NCI-H2196 (cell line): Measurements from ENCODE around the gene ACBD4.
A peak's percentile ranks its signal among the peaks of the same experiment; 100 is the strongest.

Source experiments
- DNase-seq: peaks from one replicate; lab custom pipeline; 2025; ENCODE audit not compliant: unreplicated experiment; lab: John Stamatoyannopoulos, UW

The ACBD4 gene

DNA sequence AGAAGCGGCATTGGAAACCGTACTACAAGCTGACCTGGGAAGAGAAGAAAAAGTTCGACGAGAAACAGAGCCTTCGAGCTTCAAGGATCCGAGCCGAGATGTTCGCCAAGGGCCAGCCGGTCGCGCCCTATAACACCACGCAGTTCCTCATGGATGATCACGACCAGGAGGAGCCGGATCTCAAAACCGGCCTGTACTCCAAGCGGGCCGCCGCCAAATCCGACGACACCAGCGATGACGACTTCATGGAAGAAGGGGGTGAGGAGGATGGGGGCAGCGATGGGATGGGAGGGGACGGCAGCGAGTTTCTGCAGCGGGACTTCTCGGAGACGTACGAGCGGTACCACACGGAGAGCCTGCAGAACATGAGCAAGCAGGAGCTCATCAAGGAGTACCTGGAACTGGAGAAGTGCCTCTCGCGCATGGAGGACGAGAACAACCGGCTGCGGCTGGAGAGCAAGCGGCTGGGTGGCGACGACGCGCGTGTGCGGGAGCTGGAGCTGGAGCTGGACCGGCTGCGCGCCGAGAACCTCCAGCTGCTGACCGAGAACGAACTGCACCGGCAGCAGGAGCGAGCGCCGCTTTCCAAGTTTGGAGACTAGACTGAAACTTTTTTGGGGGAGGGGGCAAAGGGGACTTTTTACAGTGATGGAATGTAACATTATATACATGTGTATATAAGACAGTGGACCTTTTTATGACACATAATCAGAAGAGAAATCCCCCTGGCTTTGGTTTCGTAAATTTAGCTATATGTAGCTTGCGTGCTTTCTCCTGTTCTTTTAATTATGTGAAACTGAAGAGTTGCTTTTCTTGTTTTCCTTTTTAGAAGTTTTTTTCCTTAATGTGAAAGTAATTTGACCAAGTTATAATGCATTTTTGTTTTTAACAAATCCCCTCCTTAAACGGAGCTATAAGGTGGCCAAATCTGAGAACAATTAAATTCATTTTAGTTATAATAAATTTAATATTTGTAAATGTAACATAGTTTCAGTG is 14.5 kb downstream of the ACBD4 start:
- no peak for DNase-seq

DNA sequence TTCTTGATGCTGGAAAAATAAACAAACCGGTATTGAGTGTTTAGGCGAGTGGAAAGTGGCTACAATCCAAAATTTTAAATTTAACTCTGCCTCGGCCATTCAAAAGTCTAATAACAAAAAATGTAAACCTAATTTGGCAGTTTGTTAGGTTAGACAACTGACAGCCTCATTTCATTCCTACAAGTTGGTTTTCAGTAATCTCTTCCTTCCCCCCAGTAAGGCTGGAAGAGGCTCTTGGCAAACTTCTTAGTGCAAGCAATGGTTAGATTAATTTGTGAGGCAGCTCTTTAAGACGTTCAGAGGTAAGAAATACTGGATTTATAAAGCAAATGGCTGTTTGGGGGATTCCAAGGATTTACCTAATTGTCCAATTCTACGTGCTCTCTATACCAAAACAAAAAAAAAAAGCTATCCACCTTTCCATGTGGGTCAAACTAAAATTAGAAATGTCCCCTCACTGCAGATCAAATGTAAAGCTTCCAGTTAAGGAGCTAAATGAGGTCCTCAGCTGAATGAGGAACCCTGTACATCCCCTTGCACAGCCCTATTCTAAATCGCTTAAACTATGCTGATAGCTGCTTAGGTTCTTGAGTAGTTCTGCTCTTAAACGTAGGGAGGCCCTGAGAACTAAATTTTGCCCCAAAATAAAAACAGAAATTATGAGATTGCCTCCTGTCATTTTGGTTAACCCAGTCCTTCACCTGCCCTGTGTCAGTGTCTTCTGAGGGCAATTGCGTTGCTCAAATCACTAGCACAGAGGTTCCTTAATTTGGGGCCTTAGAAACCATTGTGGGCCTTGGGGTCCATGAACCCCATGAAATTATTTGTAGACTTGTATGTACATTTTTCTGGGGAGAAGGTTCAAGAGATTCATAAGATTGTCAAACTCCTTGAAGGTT is 15.7 kb downstream of the ACBD4 start:
- DNase-seq, result no peak

DNA sequence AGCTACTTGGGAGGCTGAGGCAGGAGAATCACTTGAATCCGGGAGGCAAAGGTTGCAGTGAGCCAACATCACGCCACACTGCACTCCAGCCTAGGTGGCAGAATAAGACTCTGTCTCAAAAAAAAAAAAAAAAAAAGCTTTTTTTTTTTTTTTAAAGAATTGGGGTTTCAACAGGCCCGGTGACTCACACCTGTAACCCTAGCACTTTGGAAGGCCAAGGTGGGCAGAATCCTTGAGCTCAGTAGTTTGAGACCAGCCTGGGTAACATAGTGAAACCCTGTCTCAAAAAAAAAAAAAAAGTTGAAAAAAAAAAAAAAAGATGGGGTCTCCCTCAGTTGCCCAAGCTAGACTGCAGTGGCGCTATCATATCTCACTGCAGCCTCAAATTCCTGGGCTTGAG is 19.5 kb downstream of the ACBD4 start:
- DNase-seq, result no peak

DNA sequence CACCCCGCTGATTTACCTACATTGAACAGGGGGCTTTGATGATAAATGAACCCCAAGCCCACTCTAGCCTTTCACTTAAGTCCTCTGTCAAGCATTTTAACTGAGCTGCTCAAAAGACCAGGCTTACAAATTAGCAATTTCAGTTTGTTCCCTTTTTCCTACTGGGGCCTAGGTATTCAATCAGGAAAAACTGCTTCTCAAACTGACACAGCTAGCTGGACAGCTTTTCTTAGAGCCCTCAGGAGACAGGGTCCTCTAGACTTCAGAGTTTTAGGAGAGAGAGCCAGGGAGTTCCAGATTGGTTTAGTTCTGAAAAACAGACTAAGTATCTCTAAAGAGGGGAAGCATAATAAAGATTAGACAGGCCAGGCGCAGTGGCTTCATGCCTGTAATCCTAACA is 20.0 kb downstream of the ACBD4 start:
- DNase-seq, result no peak

DNA sequence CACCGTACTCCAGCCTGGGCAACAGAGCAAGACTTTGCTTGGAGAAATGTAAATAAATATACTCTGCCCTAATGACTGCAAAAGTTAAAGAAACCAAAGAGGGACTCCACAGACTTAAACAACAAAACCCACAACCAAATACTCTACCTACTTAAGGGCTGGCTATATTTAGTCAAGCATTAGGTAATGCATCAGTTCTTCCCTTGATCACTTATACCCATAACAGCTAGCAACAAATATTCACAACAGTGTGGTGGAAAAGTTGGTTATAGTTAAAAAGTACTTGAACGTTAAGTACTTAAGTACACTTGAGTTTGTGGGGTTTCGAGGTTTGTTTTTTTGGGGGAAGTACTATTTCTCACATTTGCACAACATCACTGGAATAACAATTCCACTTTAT is 20.8 kb downstream of the ACBD4 start:
- no peak for DNase-seq

DNA sequence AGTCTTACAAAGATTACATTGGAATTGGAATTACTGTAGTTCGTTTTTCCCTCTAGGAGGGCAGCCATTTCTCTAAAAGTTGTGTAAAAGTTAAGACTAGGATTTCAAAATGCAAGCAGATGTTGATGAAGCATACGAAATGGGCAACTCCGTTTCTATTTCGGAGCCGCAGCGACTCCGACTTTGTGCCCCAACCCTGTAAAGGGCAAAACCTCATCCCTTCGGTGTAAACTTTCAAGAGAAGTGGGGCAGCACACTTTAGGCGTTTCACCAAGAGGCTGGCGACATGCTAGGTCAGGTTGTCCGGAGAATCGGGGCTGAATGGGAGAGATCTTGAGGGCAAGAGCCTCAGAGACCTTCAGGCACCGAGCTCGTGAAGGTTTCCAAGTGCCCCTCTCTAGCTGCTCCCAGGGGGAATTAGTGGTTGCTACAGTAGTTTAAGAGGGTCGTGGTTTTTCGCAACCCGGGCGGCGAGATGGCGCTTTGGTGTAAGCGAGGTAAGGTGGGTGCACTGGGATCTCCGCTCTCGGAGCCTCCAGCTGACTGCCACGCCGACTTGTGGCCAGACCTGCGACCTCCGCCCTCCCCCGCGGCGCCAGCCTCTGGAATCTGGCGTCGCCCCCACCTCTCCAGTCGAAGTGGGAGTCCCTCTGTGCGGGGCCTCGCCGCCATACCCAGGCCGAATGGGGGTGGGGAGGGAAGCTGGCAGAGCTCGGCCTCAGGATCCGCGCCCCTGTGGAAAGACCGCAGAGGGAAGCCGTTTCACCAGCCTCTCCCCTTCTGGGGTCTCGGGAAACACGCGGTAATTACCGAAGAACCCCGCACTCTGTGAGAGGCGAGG is 25.2 kb downstream of the ACBD4 start:
- DNase-seq, result no peak

DNA sequence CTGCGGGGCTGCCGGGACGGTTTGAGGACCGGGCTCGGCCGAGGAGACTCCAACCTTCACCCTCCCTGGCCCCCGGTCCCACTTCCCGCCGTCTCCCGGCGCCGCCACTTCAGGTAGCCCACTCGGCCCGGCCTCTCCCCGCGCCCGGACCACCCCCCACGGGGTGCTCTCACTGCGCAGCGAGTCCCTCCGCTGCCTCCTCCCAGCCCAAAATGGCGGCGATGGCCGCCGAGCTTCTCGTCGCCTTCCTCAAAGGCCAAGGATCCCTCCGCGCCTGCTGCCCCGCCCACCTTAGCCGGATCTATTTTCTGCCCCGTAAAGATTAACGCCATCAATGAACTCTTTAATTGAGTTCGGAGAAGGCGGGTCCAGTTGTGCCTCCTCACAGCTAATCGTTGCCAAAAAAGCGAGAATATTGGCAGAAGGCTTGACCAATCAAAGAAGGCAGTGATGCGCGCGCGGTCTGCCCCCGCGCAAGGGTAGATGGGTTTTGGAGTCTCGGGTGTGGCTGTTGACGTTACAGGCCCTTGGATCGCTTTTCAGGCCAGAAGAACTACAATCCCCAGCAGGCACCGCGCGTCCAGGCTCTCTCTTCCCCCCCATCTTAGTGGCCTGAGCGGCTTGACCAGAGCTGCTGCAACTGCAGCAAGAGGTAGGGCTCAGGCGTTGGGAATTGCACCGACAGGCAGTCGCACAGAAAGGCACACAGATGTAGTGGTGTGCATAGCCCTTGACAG is 26.0 kb downstream of the ACBD4 start, which contains the start of gene HEXIM2:
Gene HEXIM2 (plus strand): TSS at position 588 of the 737 bp plus-strand sequence. CDS start 919 bp downstream, outside the sequence.
- DNase-seq, result peak; percentile 100

DNA sequence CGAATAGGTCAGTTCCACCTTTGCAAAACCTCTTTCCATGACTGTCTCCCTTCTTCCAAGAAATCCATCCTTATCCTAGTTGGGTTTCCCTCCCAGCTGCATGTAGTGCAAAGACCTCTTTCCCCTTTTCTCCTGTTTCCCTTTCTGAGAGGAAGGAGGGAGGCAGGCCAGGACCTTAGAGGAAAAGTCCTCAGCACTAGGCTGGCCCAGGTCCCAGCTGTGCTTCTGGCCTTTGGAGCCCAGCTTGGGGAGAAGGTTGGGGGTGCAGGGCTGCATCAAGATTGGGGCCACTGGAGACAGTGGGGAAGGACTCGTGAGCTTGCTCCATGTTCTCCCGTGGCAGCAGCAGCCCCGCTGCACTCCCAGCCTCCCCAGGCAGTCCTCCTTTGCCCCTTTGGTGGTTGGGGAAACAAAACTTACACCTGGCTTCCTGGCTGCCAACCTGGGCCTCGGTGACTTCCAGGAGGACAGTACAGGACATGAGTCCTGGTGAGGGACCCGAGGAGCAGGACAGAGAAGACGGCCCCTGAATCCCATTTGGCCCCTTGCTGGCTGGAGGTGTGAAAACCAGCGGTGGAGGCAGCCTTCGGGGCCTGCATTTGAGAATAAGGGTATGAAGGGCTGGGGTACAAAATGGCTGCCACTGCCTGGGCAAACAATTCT is 26.7 kb downstream of the ACBD4 start:
- DNase-seq, result no peak

DNA sequence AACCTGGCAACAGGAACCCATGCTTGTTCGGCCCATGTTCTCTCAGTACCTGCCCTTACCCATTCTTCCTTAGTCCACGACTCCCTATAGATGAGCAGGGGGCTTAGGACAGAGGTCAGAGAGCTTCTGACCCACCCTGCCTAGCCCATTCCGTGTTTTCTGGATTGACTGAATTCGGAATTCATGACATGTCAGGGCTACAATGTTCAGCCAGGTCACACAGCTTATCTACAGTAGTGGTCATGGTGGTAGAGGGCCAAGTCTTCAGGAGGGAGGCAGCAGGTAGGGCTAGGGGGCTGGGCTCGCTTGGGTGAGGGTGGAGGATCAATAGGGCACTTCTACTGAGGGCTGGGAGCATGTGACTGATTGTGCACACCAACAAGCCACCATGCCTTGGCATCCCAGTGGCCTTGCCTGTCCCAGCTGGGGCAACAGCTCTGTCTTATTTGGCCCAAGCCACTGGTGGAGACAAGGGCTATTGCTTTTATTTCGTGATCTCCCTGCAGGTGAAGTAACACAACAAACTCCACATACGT is 29.3 kb downstream of the ACBD4 start:
- no peak for DNase-seq

DNA sequence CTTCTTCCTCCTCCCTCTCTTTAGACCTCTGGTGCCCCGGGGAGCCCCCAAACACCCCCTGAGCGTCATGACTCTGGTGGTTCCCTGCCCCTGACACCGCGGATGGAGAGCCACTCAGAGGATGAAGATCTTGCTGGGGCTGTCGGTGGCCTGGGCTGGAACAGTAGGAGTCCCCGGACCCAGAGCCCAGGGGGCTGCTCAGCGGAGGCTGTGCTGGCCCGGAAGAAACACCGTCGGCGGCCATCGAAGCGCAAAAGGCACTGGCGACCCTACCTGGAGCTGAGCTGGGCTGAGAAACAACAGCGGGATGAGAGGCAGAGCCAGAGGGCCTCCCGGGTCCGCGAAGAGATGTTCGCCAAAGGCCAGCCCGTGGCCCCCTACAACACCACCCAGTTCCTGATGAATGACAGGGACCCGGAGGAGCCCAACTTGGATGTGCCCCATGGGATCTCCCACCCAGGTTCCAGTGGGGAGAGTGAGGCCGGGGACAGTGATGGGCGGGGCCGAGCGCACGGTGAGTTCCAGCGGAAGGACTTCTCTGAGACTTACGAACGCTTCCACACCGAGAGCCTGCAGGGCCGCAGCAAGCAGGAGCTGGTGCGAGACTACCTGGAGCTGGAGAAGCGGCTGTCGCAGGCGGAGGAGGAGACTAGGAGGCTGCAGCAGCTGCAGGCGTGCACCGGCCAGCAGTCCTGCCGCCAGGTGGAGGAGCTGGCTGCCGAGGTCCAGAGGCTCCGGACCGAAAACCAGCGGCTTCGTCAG is 33.7 kb downstream of the ACBD4 start:
- no peak for DNase-seq

DNA sequence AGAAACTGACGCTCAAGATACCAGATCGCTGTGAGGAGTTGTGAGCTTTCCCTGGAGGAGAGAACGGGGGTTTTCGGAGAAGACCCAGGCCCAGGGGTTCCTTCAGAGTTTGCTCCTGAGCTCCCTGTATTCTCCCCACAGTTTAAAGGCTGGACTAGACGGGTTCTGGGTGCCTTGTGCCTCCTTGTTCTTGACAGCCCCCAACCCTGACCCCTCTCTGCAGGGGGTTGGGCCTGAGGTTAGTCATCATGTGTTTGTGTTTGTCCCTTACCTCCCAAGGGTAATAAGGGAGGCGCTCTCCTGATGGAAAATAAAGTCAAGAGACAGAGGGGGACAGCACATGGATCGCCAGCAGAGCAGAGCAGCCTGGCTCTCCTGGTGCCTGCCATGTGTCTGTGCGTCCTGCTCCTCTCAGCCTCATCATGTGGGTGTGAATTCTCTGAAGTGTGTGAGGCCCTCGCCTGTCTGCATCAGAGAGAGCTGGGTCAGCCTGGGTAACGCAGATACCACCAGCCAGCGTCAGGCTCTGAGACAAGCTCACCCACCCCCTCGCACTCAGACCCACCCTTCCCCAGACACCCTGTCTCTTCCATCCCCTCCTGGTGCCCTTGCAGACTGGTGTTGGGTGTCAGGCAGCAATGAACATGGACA is 34.9 kb downstream of the ACBD4 start:
- no peak for DNase-seq

DNA sequence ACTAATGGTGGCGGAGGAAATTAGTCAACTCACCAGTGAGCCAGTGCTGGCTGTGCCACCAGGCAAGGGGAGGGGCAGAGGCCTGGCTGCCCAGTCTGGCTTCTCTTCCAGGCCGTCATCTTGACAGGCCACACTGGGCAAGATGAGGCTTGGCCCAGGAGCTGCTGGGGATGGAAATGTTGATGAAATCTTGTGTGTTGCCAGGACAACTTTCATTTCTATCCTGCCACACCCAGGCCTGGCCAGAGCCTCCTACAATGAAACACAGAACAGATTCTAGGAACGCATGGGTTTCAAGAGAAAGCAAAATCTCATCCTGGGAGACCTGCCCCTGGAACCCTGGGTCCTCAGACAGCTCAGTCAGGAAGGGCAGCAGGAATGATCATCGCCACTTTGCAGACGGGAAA is 35.4 kb downstream of the ACBD4 start:
- peak; percentile 79 for DNase-seq

DNA sequence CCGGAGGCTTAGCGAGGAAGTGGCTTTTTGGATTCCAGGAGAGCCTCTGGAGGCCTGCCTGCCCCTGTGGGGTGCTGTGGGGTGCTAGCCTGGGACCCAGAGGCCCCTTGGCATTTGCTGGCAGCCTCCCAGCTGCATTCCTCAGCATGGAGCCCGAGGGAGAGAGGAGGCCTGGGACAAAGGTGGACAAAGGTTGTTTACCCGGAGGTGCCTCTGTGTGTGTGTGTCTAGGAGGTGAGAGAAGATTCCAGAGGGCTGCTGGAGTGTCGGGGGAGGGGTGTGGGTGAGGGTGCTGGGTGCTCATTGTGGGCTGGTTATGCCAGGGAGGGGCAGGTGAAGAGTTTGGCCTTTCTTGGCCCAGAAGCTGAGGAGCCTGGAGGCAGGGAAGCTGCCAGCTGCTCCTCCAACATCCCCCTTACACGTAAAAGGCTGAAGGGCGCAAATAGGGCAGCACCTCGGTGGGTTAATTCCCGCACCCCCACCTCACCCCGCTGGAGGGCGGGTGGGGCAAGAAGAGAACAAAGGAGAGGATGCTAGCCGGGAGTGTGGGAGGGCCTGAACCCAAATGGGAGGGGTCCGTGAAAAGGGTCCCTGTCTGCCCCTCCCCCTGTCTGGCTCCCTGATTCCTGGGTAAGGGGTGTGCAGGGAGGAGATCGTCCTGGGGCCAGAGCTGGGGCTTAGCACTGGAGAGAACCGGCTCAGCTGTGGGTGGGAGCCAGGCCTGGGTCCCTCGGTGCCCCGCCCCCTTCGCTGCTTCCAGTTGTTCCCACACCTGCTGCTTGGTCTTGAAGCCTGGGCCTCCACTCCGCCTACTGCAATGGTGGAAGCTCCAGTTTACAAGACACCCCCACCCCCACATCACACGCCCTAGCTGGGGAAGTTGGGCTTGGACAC is 36.1 kb downstream of the ACBD4 start:
- peak; percentile 84 for DNase-seq

DNA sequence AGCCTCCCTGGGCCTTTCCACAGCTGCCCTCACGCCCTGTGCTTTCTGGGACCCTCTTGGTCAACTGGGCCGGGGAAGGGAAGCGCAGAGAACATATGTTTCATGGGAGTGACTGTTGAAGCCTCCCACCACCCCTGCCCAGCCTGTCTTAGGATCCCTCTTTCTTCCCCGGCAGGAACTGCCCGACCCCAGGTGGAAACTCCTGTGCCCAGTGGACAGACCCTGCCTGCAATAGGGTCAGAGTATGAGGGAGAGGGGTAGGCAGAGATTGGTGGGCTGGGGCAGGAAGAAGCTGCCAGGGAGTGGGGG is 36.7 kb downstream of the ACBD4 start:
- DNase-seq, result no peak

DNA sequence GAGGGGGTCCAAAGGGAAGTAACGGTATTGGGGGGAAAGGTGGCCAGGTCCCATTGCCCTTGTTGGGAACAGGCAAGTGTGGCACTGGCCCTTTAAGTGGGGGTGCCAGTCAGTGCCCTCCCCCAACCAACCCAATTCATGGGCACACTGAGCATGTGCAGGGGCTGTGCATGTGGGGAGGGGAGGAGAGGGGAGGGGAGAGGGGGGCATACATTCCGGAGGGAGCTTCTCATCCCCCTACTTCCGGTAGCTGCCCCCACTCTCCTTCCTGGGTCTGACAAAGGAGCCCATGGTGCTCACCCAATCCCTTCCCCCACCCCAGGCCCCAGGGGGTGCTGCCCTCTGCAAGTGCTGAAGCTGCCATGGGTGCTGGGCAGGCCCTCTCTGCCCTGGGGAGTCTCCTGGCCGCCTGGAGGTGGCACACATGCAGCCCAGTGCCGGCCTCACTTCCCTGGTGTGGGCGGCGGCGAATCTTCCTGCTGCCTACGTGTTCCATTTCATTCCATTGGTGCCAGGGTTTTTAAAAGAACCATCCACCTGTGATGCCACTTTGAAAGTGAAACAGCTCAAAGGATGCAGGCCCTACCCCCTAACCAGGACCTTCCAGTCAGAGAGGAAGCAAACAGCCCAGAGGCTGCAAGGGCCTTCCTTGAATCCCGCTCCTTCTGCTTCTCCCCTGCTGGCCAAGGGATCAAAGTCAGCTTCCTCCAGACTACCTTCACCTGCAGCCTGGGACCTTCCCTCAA is 37.2 kb downstream of the ACBD4 start:
- peak; percentile 96 for DNase-seq

DNA sequence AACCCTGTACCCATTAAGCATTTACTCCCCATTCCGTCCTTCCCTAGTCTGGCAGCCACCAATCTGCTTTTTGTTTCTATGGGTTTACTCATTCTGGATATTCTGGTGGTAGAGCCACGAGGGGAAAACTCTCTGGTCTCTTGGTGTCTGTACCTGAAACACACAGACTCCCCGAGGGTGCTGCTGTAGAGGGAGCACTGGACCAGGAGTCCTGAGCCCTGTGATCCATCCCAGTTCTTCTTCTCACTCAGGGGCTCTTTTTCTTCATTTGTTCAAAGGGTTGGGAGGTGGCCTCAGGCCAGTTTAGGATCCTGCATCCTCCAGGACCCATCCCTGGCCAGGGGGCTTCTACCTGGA is 40.2 kb downstream of the ACBD4 start:
- no peak for DNase-seq

DNA sequence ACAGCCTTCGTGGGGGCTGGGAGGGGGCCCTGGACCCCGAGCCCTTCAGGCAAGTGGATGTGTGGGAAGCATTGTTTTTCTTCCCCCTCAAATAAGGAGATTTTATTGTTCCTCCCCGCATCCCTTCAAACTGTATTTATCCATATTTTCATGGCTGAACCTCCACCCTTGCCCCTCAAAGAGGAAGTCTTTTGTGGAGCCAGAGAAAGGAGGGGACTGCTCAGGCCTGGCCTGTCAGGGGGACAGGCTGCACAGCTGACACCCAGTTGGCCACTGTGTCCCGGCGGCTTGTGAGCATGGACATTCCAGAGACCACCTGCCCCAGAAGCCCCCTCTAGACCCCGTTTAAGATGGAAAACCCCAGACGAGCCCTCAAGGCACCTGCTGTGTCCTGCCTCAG is 42.1 kb downstream of the ACBD4 start:
- DNase-seq, result no peak
